ENCODE measurements around the gene GAS5. TPM values are rescaled to one million over a fixed set of nuclear protein-coding genes. Genes with fewer than 3 reads are reported as not detected.

Gene GAS5
- total and polyA plus RNA-seq, 9 of the 15 experiments (the other 6 are each of a cell fraction or from before 2014, with no cell fraction given): 565 to 1,860 (median 1,006) TPM

DNA sequence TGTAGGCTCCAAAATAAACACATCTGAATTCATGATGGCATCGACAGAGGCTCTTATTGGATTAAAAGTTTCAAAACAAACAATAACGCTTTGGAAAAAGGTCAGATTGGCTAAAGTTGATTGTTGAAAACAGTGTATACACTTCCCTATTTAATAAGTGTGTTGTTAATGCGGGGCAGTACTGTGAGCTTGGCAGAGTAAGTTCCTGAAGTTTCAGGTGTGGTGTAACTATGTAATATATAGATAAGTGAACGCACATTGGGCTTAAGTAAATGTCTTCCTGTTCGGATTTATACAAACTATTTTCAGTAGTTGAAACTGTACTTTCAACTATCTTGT, 1.2 kb upstream of the GAS5 start:
- intact Hi-C loops (cut with micrococcal nuclease): loop anchor here (2.0 to 5.0 kb wide), 3 partner anchors 46 to 392 kb away; partner anchors contain the start of gene PRDX6
- Histone ChIP-seq H3K36me3 (ENCODE audit: control insufficient read depth, insufficient read depth, low read length) (peaks cover 50% of the 10 kb centered on the region), H3K27ac (ENCODE audit: extremely low read depth, low read depth, low read length) (peak overlapping the region; percentile 93), H3K9me3 (replicated peaks; ENCODE audit: control insufficient read depth, insufficient read depth, low read depth, low read length) (no peaks in the 10 kb centered on the region), H3K4me2 (ENCODE audit: insufficient read depth, low read length) (peak overlapping the region; percentile 100), H2AFZ (ENCODE audit: low read depth, low read length) (peak overlapping the region; percentile 89), H3K9ac (ENCODE audit: insufficient read depth in 1 of 2, low read depth in 2 of 2, low read length in 2 of 2) (peak overlapping the region; percentile 66 to 94; a peak in 3 of 4 replicates), H3K27me3 (ENCODE audit: control insufficient read depth in 2 of 2, insufficient read depth in 2 of 2, low read length in 2 of 2) (no peaks in the 10 kb centered on the region; a peak in 1 of 5 replicates), H4K20me1 (replicated peaks; ENCODE audit: control insufficient read depth, insufficient read depth, low read length) (peaks cover 34% of the 10 kb centered on the region), H3K79me2 (ENCODE audit: control insufficient read depth, insufficient read depth, low read length) (peaks cover 74% of the 10 kb centered on the region), H3K4me1 (replicated peaks in 1 of 2; ENCODE audit: control insufficient read depth in 2 of 2, insufficient read depth in 2 of 2, low read length in 2 of 2) (peaks cover 17 to 34% of the 10 kb centered on the region in 2 experiments), H3K9me1 (ENCODE audit: control insufficient read depth, insufficient read depth, low read length) (peaks cover 2% of the 10 kb centered on the region), H3K4me3 (peak overlapping the region; percentile 86)
- 3% methylated on average over 5 of the region's 5 CpGs for WGBS (ENCODE audit: insufficient coverage, low coverage, missing lambda C conversion rate)
- in situ Hi-C loops (cut with MboI): no loop called here
- FAIRE-seq (no peak), DNase-seq (ENCODE audit: extremely low read depth in 1 of 4, low spot score in 3 of 4) (no peak), ATAC-seq (no peak)
- ChIA-PET POLR2A (interaction anchor here (0.8 to 9.7 kb wide), 24 partner anchors 8 to 439 kb away, joined by 3 to 183 read pairs (median 6); partner anchors contain the start of genes CENPL, DARS2, RC3H1 and SERPINC1), CTCF (ENCODE audit: low intra/inter-chr PET ratio) (interaction anchor here (0.6 kb wide), 2 partner anchors 181 to 834 kb away, joined by 4 to 6 read pairs; no protein-coding TSS in a partner anchor)
- TSS peak; percentile 56 for BruUV-seq (replicated peaks)
- no peak for TF ChIP-seq HBP1 (CRISPR knock-in tag; IDR thresholded peaks at IDR 0.05)
- TF ChIP-seq NBN (IDR thresholded peaks at IDR 0.05; ENCODE audit: low read depth): 0 out of 2 replicates have a peak, but pooled peaks have one; percentile 7
- no peak for TF ChIP-seq ZFPM2 (CRISPR knock-in tag; IDR thresholded peaks at IDR 0.05)
- TF ChIP-seq RBFOX2 (IDR thresholded peaks at IDR 0.05; ENCODE audit: low read depth, low read length): no peak
- TF ChIP-seq ZNF766 (CRISPR knock-in tag; conservative IDR thresholded peaks at IDR 0.05): 0 out of 2 replicates have a peak, but pooled peaks have one; percentile 20
- TF ChIP-seq, protein P1, sequence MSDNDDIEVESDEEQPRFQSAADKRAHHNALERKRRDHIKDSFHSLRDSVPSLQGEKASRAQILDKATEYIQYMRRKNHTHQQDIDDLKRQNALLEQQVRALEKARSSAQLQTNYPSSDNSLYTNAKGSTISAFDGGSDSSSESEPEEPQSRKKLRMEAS (CRISPR knock-in tag; IDR thresholded peaks at IDR 0.05): no peak
- TF ChIP-seq LCOR (CRISPR knock-in tag; IDR thresholded peaks at IDR 0.05): 0 out of 2 replicates have a peak, but pooled peaks have one; percentile 9
- no peak for TF ChIP-seq BRF2 (IDR thresholded peaks at IDR 0.05; ENCODE audit: borderline replicate concordance, insufficient read depth, insufficient read length)
- TF ChIP-seq SMARCA5 (IDR thresholded peaks at IDR 0.05): 0 out of 2 replicates have a peak, but pooled peaks have one; percentile 4
- TF ChIP-seq KDM4B (IDR thresholded peaks at IDR 0.05; ENCODE audit: borderline replicate concordance in 2 of 2, low read depth in 1 of 2): no peak
- TF ChIP-seq BACH1 (tag; IDR thresholded peaks at IDR 0.05): no peak
- TF ChIP-seq, protein P2, sequence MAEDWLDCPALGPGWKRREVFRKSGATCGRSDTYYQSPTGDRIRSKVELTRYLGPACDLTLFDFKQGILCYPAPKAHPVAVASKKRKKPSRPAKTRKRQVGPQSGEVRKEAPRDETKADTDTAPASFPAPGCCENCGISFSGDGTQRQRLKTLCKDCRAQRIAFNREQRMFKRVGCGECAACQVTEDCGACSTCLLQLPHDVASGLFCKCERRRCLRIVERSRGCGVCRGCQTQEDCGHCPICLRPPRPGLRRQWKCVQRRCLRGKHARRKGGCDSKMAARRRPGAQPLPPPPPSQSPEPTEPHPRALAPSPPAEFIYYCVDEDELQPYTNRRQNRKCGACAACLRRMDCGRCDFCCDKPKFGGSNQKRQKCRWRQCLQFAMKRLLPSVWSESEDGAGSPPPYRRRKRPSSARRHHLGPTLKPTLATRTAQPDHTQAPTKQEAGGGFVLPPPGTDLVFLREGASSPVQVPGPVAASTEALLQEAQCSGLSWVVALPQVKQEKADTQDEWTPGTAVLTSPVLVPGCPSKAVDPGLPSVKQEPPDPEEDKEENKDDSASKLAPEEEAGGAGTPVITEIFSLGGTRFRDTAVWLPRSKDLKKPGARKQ (CRISPR knock-in tag; IDR thresholded peaks at IDR 0.05): no peak
- TF ChIP-seq TGIF2 (CRISPR knock-in tag; IDR thresholded peaks at IDR 0.05): no peak
- TF ChIP-seq MNT (conservative IDR thresholded peaks at IDR 0.05): no peak
- 0 out of 2 replicates have a peak, but pooled peaks have one; percentile 7 for TF ChIP-seq KDM2B (CRISPR knock-in tag; IDR thresholded peaks at IDR 0.05)
